IPS-NIHi7 (cell line): ENCODE data around the gene ZNF148.
"Not testable (repeated sequence)": the region's sequence is repeated elsewhere in the genome, so short reads cannot be mapped to it uniquely, and the experiment has no call there.

Experiments used
- DNase-seq: peaks from one replicate; pipeline ENCODE4 v3.0.0; 2012; ENCODE audit warnings: mixed read lengths; ENCODE audit errors: extremely low spot score

The ZNF148 gene

GRCh38 chr3:125374501-125374995 lies 577 bp downstream of the ZNF148 start:
- DNase-seq = peak; percentile 64

- no peak for DNase-seq
These were observed 7.5 kb downstream of the ZNF148 start for GRCh38 chr3:125367403-125368230.

DNA sequence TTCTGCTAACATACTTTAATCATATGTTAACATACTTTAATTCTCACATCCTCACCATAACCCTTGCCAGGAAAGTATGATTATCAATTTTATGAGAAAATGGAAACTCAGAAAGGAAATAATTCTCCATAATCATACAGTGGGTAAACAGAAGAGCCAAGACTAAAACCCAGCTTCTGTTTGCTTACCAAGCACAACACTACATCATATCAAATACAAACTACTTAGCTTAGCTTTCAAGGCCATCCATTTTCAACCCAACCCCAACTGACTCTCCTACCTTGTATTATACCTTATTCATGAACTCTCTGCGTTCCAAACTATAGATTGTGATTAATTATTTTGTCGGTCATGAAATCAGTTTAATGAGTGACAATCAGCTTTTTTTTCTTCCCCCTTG lies 9.0 kb downstream of the ZNF148 start:
- no peak for DNase-seq

- DNase-seq = no peak
These were observed 15.4 kb downstream of the ZNF148 start for GRCh38 chr3:125359700-125360099.

- DNase-seq = no peak
These were observed 16.2 kb downstream of the ZNF148 start for GRCh38 chr3:125358923-125359322.

GRCh38 chr3:125357837-125358236 lies 17.3 kb downstream of the ZNF148 start:
- no peak for DNase-seq

GRCh38 chr3:125357032-125357658 lies 18.0 kb downstream of the ZNF148 start:
- peak; percentile 61 for DNase-seq

DNA sequence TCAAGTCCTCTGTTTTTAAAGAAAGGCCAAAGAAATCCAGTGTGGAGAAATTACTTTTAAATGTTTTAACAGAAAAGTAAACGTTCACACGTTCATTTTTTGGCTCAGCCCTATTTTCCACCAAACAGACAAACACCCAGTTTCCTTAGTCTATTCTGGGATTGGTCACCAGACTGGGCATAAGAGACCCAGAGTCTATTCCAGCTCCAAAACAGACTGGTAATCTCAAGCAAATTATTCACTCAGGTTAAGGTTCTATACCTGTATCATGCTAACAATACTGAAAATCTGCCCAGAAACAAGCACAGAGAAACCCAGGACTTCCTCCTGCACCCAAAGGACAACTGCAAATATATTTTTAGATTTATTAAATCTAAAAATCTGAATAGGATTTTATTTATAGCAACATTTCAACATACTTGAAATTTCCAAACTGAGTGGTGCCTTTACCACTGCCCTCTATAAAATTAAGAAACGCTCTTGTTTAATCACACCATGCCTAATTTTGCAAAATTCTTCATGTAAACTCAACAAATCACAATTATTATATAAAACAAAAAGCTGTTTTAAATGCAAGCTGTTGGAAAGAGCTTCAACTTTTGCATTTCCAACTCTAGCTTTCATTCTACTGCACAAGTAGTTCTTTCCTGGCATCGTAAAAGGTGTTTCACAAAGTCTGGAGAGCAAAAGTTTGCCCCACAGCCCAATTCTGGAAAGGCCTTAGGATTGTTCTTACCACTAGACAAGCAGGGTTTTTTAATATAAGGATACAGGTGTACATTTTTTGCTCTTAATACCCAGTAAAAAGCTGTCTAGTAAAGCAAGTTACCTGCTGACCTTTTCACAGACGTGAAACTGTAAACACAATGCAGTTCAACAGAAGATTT lies 18.7 kb downstream of the ZNF148 start:
- DNase-seq = no peak

GRCh38 chr3:125353659-125354058 lies 21.5 kb downstream of the ZNF148 start:
- DNase-seq = no peak

DNA sequence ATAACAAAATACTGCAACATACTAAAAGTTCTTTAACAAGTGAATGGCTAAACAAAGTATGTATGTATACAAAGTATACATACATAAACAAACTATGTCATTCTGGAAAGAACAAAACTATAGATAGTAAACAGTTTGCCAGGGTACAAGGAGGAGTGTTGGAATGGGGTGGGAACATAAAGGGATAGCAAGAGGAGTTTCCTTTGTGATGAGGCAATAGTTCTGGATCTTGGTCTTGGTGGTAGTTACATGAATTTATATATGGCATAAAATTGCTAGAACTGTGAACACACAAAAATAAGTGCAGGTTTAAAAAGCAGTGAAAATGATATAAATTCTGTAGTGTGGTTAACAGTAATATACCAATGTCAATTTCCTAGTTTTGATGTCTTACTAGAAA lies 22.0 kb downstream of the ZNF148 start:
- no peak for DNase-seq

DNA sequence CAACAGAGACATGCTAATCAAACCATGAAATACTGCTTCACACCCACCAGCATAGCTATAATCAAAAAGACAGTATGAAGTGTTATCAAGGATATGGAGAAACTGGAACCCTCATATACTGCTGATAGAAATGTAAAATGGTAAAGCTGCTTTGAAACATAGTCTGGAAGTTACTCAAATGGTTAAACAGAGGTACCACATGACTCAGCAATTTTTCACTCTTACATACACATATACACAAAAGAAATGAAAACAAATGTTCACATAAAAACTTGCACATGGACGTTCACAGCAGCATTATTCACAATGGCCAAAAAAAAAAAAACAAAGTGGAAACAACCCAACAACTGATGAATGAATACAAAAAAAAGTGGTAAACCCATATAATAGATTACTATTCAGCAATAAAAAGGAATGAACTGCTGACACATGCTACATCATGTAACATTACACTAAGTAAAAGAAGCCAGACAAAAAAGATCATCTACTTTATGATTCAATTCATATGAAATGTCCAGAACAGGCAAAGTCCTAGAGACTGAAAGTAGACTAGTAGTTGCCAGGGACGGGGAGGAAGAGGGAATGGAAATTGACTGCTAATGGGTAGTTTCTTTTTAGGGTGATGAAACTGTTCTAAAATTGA lies 23.2 kb downstream of the ZNF148 start:
- no peak for DNase-seq

DNA sequence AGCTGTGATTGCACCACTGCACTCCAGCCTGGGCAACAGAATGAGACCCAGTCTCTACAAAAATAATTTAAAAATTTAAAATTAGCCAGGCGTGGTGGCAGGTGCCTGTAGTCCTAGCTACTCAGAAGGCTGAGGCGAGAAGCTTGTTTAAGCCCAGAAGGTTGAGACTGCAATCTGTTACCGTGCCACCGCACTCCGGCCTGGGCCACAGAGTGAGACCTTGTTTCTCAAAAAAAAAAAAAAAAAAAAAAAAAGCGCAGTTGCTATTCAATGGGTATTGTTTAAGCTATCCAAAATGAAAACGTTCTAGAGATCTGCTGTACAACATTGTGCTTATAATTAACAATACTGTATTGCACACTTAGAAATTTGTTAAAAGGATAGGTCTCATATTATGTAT lies 24.0 kb downstream of the ZNF148 start:
- DNase-seq = no peak

- DNase-seq = no peak
These were observed 24.5 kb downstream of the ZNF148 start for GRCh38 chr3:125350597-125350996.

DNA sequence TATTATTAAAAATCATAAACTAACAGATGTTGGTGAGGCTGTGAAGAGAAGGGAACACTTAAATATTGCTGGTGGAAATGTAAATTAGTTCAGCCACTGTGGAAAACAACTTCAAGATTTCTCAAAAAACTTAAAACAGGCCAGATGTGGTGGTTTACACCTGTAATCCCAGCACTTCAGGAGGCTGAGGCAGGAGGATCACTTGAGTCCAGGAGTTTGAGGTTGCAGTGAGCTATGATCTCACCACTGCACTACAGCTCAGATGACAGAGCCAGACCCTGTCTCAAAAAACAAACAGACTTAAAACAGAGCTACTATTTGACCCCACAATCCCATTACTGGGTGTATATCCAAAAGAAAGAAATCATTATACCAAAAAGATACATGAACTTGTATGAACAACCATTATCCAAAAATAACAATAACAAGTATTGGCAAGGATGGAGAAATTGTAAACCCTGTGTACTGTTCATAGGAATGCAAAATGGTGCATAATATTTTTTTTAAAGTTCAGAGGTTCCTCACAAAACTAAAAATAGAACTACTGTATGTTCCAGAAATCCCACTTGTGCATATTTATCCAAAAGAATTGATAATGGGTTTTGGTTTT lies 25.5 kb downstream of the ZNF148 start:
- no peak for DNase-seq

GRCh38 chr3:125349055-125349454 lies 26.1 kb downstream of the ZNF148 start:
- no peak for DNase-seq

DNA sequence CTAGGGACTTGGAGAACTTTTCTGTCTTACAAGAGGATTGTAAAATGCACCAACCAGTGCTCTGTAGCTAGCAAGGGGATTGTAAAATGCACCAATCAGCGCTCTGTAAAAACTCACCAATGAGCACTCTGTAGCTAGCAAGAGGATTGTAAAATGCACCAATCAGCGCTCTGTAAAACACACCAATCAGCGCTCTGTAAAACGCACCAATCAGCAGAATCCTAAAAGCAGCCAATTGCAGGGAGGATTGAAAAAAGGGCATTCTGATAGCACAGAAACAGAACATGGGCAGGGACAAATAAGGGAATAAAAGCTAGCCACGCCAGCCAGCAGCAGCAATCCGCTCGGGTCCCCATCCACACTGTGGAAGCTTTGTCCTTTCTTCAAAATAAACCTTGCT lies 31.8 kb downstream of the ZNF148 start:
- not testable (repeated sequence) for DNase-seq

GRCh38 chr3:125340121-125340520 lies 35.0 kb downstream of the ZNF148 start:
- no peak for DNase-seq

DNA sequence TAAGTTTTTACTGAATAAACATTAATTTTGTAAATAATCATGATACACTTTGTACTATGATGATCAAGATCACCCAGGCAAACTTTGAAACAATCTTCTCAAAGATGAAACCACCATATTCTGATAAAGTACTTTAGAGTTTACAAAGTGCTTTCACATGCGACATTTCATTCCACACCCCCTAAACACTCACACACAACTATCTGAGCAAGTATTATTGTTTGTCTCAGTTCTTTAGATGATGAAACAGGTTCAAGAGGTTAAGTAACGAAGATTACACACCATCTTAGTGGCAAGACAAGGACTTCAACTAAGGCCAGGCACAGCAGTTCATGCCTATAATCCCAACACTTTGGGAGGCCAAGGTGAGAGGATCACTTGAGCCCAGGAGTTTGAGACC lies 37.6 kb downstream of the ZNF148 start:
- no peak for DNase-seq

DNA sequence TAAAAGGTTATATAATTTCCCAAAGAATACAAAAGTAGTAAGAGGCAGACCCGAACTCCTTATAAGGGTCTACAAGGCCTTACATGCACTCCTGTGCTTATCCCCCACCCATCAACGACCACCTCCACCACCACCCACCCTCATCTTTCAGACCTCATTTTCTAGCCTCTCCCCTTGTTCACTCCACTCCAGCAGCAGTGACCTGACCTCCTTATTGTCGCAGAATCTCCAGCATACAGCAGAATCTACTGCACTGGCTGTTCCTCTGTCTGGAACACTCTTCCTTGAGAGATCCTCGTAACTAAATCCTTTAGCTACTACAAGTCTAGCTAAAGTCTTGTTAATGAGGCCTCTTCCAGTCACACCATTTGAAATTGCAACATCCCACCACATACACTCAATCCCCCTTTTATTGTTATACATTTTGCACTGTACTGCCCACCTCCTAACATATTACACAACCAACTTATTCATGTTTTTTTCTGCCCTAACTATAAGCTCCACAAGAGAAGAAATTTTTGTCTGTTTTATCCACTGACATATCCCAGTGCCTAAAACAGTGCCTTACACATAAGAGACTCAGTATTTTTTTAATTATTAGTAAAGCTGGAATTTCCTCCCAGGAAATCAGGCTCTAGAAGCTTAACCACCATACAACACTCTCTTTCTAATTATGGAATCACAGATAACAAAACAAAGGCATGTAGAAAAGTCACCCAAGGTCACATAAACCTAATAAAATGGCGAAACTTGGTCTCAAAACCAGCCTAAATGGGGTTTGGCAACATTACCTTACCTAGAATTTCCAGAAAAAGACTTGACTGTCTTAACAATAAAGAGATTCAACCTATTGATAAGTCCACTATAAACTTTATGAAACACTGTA lies 40.2 kb downstream of the ZNF148 start:
- no peak for DNase-seq

GRCh38 chr3:125332504-125332903 lies 42.6 kb downstream of the ZNF148 start:
- no peak for DNase-seq
